Glomerular visceral epithelial cell (primary cell): Measurements from ENCODE around the gene P3H1.

ENCODE experiments used
- DNase-seq: peaks from one replicate; pipeline ENCODE4 v3.0.0-alpha.2; 2016; ENCODE audit errors: extremely low spot score

P3H1 gene

DNA sequence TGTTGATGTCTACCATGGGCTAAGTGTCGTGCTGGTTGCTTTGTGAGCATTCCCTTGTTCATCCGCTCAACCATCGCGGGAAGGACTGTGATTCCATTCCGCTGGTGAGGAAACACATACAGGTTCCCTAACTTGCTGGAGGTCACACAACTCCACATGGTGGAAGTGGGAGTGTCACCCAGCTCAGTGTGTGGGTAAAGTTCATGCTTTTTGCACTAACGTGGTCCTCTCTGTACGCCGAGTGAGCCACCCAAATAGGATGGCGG is 22.7 kb downstream of the P3H1 start:
- no peak for DNase-seq

DNA sequence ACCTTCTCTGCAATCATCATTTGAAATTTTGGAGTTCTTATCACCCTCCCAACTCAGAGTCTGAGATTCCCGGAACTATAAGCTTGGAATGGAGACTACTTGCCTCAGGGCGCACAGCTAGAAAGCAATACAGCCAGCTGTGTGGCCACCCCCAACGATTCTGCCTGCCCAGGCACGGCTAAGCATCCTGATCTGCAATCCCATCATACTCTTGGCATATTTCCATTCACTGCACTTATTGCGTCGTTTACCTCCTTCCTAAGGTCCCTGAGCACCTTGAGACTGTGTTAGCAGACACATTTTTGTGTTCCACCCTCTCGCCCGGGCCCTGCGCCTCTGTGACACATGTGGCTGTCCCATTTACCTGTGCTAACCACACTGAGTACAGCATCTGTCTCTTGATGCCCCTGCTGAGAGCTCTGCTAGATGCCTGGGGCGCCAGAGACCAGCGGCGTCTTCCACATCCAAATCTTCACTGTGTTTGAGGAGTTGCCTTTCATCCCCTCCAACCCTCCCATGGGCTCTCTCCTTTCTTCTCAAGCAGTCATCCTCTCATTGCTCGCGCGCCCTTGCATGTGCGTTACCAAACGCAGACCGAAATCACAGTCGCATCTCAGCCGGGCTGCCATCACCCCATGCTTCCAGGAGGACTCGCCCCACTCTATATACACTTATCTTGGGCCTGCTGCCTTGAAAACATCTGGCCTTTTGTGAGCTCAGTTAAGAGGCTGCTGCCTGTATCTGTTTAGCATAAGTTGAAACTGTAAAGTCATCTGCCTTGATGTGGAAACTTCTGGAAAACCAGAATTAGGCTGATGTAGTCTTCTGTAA is 23.3 kb downstream of the P3H1 start:
- DNase-seq: no peak

DNA sequence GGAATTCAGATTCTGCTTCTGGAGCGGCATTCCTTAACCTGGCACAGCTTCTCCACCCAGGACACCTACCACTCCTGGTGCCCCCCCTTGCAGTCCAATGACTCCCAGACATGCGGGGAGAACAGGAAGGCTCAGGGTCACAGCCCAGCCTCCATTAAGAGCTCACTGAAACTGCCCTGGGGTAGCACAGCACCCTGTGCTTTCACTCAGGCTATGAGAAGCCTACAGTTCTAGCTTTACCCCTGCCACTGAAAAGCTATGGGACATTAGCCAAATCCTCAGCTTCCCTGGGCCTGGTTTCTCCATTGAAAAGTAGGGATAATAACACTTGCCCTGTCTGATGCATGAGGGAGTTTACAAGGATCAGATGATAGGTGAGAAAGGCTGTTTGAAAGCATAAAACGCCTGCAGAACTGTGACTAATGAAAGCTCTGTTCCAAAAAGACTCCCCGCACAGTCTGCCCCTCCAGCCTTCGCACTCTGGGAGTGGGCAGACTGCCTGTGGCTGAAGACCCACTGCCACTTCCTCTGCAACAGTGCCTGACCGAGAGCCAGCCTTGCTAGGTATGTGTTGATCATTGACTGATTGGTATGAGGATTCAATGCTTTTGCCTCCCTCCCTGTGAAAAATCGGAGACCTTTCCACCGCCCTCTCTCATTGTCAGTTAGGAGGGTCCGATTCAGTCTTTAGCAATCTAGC is 24.1 kb downstream of the P3H1 start:
- DNase-seq: no peak

DNA sequence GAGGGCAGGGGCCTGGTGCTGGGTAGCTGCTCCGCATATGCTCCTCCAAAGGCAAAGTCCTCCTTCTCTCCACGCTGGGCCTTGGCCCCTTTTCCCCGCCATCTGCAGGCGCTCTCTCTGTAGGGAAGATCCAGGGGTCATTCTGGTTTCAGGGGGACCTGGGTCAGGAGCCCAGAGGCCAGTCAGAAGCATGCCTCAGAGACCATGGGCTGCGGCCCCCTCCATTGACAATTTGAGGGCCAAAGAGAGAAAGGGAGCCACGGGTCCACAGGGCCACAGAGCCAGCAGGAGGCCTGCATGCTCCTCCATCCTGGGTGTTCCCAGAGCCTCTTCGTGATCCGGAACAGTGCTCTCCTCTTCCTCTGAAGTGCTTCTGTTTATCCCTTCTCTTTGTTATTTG is 24.7 kb downstream of the P3H1 start:
- no peak for DNase-seq

DNA sequence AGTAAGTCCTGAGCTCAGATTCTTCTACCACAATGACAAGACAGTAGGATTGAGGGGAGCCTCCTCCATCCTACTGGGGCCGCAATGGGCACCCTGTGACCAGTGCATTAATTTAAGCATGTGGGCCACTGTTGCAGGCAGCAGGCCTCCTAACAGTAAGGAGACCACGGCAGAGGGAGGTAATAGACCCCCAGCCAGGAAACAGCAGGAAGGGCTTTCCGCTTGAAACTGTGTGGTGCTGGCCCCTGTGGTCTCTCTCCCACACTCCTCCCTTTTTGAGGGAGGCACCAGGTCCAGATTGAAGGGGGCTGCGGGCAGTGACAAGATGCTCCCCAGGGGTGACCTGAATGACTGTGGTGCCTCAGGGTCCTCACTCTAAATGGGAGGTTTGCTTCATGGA is 25.1 kb downstream of the P3H1 start:
- no peak for DNase-seq

DNA sequence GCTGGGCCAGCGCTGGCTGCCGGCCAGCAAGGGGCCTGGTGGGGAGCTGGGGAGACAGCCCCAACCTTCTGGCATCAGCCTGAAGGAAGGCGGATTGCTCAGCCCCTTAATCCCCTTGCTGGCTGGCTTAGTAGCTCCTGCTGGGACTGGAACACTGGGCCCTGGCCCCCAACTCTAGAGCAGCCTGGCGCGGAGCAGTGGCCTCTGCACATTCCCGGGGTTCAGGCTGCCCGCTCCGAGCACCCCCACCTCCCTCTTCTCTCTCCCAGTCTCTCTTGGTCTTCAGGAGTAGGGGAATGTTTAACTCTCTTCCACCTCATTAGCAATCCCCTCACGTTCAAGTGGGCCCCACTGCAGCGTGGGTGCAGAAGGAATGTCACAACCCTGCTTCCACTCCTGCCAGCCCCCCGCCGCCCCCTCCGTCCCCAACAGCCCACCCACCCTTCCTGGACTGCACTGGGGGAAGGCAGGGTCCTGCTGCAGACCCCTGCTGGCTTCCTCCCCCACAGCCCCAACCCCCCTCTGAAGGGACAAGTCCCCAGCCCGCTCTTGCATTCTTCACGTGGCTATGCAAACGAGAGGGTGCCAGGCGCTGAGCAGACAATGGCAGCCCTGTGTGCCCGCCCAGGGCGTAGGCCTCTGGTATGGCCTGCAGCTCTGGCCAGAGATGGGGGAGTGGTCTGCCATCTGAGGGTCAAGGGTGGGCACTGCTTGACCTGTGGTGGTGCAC is 25.8 kb downstream of the P3H1 start:
- no peak for DNase-seq

DNA sequence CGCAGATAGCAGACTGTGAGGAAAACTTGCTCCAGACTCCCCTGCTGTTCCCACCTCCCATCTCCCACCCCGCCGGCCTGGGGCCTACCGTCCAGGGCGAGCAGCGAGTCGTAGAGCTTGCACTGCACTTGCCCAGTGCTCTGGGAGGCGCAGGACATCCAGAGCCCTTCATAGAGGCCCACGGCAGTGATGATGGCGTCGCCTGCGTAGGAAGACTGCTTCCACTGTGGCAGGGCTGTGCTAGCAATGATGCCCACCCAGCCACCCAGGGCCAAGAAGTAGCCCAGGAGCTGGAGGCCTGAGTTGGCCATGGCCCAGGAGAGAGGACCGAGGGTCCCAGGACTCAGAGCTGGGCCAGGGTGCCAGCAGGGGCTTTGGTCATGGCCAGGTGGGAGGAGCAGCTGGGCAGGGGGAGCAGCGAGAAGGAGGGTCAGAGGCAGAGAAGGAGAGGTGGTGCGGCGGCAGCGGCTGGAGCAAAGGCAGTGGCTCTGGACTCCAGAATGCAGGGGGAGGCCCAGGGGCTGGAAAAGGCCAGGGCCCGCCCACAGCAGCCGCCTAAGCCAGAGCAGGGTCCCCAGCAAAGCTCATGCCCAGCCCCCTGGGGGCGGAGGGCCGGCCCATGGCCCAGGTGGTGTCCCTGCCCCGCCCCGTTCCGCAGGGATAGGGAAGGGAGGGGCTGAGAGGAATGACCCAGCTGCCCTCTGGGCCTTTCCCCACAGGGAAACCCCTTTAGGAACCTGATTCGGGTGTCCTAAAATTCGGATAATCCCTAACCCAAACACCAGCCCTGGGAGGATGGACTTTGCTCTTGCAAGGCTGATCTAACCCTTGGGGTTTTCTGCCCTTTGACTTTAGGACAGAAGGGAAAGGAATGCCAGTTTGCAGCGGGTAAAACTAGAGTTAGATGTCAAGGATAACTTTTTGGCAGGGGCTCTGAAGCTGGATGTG is 26.8 kb downstream of the P3H1 start, which contains the start of gene CLDN19:
Gene CLDN19 (minus strand): TSS at position 484 of the 948 bp plus-strand sequence. CDS start 173 bp downstream, at position 311.
- DNase-seq: no peak

DNA sequence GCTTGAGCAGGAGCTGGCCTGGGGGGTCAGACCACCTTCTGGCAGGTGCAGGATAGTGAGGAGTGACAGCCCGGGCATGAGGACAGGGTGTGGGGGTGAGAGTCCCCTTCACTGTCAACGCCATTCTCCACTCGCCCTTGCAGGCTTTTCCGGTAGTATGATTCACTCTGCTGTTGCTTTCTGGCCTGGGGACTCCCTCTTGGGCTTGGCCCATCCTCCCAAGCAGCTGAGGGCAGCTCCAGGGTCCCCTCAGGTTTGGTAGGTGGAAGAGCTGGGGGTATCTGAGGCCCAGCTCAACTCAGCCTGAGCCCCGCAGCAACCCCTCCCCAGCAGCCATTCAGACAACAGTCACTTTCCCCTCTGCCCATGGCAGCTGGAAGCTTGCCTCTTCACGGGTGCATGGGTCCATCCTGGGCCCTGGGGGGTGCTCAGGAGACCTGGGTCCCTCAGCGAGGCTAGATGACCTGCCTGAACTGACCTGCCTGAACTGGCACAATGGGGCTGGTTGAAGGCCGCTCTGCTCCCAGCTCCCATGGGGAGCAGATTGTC is 28.1 kb downstream of the P3H1 start:
- no peak for DNase-seq

DNA sequence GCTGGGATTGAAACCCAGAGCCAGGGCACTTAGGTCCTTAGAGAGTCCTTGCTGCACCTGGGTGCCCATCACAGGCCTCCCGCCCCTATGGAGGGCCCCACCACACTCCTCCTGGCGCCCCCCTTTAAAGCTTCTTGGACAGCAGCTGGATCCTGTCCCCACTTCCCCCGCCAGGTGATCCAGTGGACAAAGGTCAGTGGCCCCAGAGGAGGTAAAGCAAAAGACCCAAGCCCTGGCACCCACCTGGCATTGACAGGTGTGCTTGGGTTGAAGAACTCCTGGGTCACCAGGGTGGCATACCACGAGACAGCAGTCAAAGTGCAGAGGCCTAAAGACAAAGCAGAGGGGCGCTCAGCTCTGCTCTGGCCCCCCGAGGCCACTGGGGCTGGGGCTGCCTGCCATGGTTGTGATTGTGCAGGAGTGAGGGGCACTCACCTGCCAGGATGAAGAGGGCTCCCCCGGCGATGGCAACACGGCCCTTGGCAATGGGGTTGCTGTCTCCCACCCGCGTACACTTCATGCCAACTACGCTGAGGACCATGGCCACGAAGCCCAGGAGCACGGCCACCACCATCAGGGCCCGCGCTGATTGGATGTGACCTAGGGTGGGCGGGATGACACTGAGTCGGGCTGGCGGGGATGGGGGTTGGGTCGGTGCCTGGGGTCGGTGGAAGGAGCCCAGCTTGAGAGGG is 28.7 kb downstream of the P3H1 start:
- no peak for DNase-seq

DNA sequence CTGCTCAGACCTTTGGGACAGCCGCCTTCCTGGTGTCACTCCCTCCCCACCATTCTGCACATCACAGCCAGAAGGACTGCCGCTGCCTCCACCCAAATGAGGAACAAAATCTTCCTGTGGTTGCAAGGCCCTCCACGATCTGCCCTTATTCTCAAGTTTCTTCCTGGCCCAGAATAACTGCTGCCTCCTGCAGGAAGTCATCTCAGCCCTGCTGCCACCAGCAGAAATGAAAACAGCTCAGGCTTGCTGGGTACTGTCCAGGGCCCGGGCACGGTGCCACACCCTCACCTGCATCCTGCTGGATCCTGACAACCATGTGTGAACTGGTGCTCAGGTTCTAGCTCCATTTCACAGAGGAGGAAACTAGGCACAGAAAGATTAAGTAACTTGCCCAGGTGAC is 29.6 kb downstream of the P3H1 start:
- no peak for DNase-seq

DNA sequence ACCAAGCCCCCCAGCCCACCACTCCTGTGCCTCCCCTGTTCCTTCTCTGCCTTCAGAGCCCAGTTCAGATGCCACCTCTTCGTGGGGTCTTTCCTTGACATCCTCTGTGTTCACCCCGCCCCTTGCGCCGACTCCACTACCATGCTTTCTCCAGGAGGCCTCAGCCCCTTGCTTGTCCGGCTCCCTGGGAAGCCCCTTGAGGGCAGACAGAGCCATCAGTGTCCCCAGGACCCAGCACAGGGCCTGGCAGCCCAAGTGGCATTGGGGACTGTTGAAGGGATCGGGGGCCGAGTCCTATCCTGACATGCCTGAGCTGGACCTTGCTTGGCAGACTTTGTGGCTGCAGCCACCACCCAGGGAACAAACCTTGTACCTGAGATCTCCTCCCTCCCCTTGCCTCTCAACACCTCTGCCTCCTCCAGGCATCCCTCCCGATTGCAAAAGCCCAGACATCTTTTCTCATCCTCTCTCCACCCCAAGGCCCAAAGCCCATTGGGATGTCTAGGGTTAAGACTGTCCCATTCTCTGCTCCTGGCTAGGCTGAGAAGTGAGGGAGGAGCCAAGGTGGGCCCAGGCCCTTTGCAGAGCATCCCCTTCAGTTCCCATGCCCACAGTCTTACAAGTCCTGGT is 30.1 kb downstream of the P3H1 start:
- no peak for DNase-seq

DNA sequence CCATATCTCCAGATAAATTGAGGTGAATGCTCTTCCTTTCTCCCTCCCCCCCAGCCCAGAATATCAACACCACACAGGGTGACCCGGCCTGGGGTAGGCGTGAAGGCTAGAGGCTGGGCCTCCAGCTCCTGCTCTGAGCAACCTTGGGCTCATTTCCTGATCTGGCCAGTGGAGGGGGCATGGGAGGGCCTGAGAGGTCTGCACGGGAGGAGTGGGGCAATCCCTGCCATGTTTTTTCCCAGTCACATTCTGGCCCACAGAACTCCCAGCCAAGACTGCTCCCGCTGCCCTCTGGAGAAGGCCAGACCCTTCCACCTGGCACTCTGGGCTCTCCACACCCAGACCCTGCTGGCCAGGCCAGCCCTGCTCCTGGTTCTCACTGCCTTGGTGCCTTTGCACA is 30.7 kb downstream of the P3H1 start:
- DNase-seq: peak; percentile 18

DNA sequence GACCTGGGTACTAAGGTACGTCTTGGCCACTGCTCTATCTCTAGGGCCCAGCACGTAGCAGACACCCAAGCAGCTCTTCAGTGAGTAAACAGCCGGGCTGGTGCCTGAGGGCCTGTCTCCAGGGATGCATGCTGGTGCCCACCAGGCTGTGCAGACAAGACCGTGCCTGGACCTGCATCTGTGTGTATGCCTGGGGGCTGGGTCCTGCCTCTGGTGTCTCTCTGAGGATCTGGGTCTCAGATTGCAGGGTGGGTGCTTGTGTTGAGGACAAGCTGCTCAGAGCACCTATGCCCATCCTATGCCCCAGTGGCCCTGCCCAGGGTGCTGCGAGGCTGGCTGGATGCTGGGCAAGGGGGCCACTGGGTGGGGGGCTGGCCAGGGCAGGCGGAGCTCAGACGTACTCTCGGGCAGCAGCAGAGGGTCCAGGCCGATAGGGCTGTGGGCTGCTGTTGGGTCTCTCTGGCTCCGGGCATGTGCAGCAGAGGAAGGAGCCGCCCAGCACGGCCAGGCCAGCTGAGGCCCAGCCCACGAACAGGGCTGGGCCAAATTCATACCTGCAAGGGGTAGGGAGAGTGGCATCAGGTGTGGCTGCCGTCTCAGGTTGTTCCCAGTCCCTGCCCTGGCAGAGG is 31.2 kb downstream of the P3H1 start:
- DNase-seq: no peak

DNA sequence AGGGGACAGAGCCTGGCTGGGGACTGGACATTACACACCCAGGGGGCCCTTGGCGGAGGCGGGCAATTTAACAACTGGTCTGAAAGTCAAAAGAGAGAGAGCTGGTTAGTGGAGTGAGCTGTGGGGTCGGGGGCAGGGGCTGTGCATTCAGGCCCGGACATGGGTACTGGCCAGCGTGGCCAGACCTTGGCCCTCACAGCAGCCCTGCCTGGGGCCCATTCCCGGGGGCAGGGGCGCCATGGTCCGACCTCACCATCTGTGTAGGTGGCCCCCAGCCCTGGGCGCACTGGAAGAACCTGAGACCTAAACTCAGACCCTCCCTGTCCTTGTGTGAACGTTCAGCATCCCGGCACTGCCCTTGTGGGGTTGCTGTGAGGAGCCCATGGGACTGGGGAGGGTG is 31.8 kb downstream of the P3H1 start:
- DNase-seq: no peak

DNA sequence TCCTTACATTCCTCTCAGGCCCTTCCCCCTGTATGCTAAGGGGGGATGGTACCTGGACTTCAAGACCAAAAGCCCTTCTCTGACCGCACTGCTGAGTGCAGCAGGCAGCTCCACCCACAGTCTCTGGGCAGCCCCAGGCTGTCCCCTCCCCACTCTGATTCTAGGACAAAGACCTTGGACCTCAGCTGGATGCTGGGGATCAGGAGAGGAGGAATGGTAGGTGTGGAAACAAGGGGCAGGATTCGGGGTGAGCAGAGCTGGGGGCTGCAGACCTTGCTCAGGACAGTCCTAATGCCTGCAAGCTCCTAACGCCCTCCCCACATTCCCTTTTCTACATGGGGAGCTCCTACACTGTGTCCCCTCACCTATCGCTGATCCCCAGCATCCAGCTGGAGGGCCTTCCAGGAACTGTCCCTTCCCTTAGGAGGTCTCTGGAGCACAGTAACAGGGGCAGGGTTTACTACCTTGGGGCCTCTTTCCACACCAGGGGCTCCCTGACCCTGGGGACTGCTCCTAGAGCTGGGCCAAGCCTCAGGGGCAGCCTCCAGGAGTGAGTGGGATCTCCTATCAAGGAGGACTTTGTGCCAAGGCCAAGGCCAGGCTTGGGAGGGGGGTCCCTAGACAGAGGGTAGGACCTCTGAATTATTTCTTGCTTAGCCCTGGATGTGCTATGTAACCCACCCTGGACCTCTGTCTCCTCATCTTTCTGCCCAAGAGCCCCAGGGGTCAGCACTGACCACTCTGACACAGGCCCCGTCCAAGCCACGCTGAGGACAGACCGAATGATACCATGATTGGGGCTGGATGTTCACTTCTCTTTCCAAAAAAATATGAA is 32.4 kb downstream of the P3H1 start:
- no peak for DNase-seq

DNA sequence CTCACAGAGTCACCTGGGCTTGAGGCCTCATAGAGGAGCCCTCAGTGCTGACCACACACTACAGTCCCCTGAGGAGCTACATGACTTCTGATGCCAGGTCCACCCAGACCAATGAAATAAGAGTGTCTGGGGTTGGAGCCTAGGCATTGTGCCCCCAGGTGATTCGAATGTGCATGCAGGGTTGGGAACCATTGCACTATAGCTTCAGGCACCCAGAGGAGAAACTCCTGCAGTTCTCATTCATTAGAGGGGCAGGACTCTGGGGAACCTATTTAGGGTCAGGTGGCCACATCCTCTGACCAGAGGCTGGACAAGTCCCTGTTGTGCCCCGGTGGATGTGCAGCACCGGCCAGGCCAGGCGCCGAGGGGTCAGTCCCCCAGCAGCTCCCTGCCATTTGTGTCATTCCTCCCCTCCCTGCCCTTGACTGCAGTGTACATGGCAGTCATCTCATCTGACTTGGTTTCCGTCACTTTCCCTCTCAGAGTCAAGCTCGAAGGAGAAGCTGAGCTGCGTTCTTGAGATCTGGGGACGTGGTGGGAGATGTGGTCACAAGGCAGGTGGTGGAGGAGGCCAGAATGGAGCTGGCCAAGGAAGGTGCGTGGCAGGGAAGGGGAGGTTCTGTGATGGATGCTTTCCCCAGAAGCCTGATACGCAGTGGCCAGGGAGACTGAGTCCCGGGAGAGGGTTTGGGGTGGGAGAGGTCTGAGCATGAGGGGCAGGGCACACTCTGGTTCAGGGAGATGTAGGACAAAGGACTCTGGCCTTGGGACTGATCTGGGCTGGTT is 33.2 kb downstream of the P3H1 start:
- DNase-seq: no peak

DNA sequence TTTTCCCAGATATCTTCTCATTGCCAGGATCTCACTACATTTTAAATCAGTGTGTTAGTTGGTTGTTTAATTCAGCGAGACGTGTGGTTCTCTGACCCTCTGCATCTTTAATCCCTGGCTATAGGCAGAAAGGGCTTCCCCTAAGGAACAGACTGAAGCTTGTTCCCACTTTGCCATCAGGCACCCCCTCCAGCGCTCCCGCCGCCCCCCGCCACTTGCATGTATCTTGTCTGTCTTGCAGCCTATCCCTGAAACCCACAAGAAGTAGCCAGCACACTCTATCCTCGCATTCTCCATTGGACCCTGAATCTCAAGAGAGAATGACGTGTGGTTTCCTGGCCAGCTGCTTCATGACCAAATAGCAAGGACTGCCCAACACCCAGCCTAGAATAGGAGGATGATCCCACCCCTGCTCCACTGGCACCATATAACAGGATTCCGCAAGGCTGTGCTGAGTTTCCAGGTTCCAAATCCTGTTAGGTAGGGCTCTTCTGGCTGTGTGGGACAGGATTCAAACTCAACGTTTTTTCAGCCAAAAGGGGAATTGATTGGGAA is 34.6 kb downstream of the P3H1 start:
- DNase-seq: no peak

DNA sequence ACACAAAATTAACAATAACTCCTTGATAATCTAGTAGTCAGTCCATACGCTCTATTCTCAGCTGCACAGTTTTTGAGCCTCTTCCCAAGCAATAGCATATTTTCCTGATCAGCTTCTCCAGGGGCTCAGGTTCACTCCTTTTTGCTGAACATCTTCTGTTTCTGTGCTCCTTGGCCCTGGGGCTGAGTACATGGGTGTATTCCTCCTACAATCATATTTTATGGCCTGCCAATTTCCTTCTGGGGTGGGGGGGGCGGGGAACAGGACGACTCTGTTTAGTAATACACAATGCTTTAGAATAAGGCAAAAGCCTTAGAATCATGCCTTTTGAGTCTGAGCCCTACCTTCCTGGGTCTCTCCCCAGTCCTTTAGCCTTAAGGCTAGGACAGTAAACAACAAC is 35.2 kb downstream of the P3H1 start:
- no peak for DNase-seq
